Measurements from ENCODE around the gene LRP8.

- TF ChIP-seq CTCF (CRISPR knock-in tag; IDR thresholded peaks at IDR 0.05), result no peak
- no peak for TF ChIP-seq CHD4 (IDR thresholded peaks at IDR 0.05; ENCODE audit: borderline replicate concordance, low read length)
- no peak for TF ChIP-seq RARG (CRISPR knock-in tag; IDR thresholded peaks at IDR 0.05; ENCODE audit: low read depth)
- TF ChIP-seq ZNF589 (CRISPR knock-in tag; conservative IDR thresholded peaks at IDR 0.05), result no peak
- no peak for TF ChIP-seq REST (IDR thresholded peaks at IDR 0.05; ENCODE audit: borderline replicate concordance in 1 of 2, low read depth in 1 of 2, low read length in 2 of 2)
- TF ChIP-seq SETDB1 (CRISPR knock-in tag; IDR thresholded peaks at IDR 0.05; ENCODE audit: borderline replicate concordance), result no peak
- TF ChIP-seq ZNF136 (CRISPR knock-in tag; IDR thresholded peaks at IDR 0.05; ENCODE audit: low read depth), result no peak
- no peak for TF ChIP-seq BRCA1 (CRISPR knock-in tag; IDR thresholded peaks at IDR 0.05)
Observed at GRCh38 chr1:53242381-53242780, 85.5 kb downstream of the LRP8 start.
